HL-60 (cell line): ENCODE results near the gene SRSF12.

Experiments
- DNase-seq, 2 experiments: peaks; one replicate each; pipeline ENCODE4 v3.0.0-alpha.2; 2010 to 2020; ENCODE audit warnings: low read depth in 1 of 2, low spot score in 1 of 2
- H3K27ac ChIP-seq: fragments of 250-450 bp; sonication (Bioruptor Pico); replicated peaks from 2 replicates; pipeline ENCODE4 v1.5.1; 2020; ENCODE audit warnings: mild to moderate bottlenecking, moderate library complexity
- H3K27me3 ChIP-seq: fragments of 250-450 bp; sonication (Bioruptor Pico); 2 replicates; pipeline ENCODE4 v1.5.1; 2021; ENCODE audit warnings: mild to moderate bottlenecking, moderate library complexity; ENCODE audit not compliant: insufficient read depth, poor library complexity, severe bottlenecking
- H3K4me3 ChIP-seq: replicated peaks from 2 replicates; pipeline ENCODE4 v1.5.1; 2011; ENCODE audit warnings: mild to moderate bottlenecking, control low read depth, low read length; ENCODE audit not compliant: insufficient read depth
- CTCF ChIP-seq: IDR thresholded peaks from one replicate; pipeline ENCODE4 v1.5.1; 2011; ENCODE audit warnings: low read length, control low read depth, inconsistent platforms; ENCODE audit not compliant: insufficient read depth
- GABPA ChIP-seq: IDR thresholded peaks from 2 replicates; pipeline ENCODE4 v1.6.1; 2012; ENCODE audit warnings: low read depth
- POLR2AphosphoS5 ChIP-seq: IDR thresholded peaks from 2 replicates; pipeline ENCODE4 v1.6.1; 2012; ENCODE audit warnings: low read depth
- REST ChIP-seq: IDR thresholded peaks from 2 replicates; pipeline ENCODE4 v1.6.1; 2012; ENCODE audit warnings: low read depth; ENCODE audit not compliant: insufficient replicate concordance
- SPI1 ChIP-seq: IDR thresholded peaks from 2 replicates; pipeline ENCODE4 v1.6.1; 2012; ENCODE audit warnings: low read depth, mild to moderate bottlenecking, borderline replicate concordance

Gene SRSF12

GRCh38 chr6:89160331-89161092, 42.6 kb upstream of the SRSF12 start:
- no peak for DNase-seq
- Histone ChIP-seq H3K27ac (no peak overlapping the region), H3K4me3 (no peak overlapping the region), H3K27me3 (no peaks in the 10 kb centered on the region)
- TF ChIP-seq CTCF (no peak), SPI1 (no peak), GABPA (no peak), POLR2AphosphoS5 (no peak), REST (no peak)

GRCh38 chr6:89154131-89154530, 36.3 kb upstream of the SRSF12 start:
- H3K4me3 ChIP-seq = no peak overlapping the region
- H3K27me3 ChIP-seq = no peaks in the 10 kb centered on the region
- TF ChIP-seq SPI1 (no peak), POLR2AphosphoS5 (no peak), GABPA (no peak), CTCF (no peak), REST (no peak)
- no peak for DNase-seq
- no peak overlapping the region for H3K27ac ChIP-seq

GRCh38 chr6:89148016-89148750, 30.3 kb upstream of the SRSF12 start:
- Histone ChIP-seq H3K4me3 (peak overlapping the region; percentile 82), H3K27ac (no peak overlapping the region; the same call in 1 of the 2 replicates), H3K27me3 (no peaks in the 10 kb centered on the region)
- TF ChIP-seq GABPA (no peak), CTCF (no peak), POLR2AphosphoS5 (no peak), SPI1 (no peak), REST (no peak)
- no peak for DNase-seq
